GM19438 (cell line): Measurements from ENCODE around the gene ELOF1.
"Not testable (repeated sequence)": the region's sequence is repeated elsewhere in the genome, so short reads cannot be mapped to it uniquely, and the experiment has no call there.

ENCODE experiments used
- ATAC-seq: cut with Tn5 transposase; IDR thresholded peaks from one replicate; pipeline ENCODE4 v1.9.1; 2021; ENCODE audit warnings: low read depth; ENCODE audit not compliant: unreplicated experiment

The ELOF1 gene

DNA sequence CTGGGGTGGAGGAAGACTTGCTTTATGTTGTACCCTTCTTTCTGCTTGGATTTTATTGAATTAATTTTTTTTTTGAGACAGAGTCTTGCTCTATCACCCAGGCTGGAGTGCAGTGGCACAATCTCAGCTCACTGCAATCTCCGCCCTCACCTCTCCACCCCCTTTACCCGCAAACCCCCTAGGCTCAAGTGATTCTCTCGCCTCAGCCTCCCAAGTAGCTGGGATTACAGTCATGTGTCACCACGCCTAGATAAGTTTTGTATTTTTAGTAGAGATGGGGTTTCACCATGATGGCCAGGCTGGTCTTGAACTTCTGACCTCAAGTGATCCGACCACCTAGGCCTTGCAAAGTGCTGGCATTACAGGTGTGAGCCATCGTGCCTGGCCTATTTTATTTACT, 14.3 kb upstream of the ELOF1 start:
- not testable (repeated sequence) for ATAC-seq

DNA sequence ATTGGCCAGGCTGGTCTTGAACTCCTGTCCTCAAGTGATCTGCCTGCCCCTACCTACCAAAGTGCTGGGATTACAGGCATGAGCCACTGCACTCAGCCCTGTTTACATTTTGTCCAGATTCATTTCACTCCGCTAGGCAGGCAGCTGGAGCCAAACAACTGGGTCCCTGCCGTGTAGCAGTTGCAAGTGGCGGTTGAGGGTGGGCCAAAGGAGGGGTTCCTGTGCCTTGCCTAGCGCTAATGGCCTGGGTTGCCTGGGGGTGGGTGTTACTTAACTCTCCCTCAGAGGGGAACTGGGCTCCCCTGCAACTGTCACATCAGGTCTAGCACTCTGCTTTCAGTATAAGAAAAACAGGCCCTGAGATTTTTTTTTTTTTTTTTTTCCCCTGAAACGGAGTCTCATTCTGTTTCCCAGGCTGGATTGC, 11.0 kb upstream of the ELOF1 start:
- ATAC-seq, result no peak

DNA sequence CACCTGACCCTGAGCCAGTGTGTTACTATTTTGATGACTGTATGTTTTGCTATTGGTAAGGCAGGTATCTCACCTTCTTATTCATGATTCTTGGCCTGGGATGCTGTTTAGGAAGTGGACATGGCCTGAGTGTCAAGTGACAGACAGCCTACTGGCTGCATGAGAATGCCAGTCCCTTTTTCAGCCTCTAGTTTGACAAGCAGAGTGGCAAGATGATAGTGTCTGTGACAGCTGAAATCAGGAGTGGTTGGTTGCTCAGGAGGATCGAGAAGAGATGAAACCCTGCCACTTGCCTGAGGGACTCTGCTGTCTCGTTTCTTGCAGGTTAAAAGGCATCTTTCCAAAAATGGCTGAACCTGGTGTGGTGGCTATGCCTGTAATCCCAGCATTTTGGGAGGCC, 7.1 kb upstream of the ELOF1 start:
- ATAC-seq, result no peak

DNA sequence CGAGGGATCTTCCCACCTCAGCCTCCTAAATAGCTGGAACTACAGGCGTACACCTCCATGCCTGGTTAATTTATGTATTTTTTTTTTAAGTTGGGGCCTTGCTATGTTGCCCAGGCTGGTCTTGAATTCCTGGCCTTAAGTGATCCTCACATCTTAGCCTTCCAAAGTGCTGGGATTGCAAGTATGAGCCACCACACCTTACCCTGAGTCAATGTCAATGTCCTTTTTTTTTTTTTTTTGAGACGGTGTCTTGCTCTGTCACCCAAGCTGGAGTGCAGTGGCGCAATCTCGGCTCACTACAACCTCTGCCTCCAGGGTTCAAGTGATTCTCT, 6.6 kb upstream of the ELOF1 start:
- ATAC-seq, result not testable (repeated sequence)

DNA sequence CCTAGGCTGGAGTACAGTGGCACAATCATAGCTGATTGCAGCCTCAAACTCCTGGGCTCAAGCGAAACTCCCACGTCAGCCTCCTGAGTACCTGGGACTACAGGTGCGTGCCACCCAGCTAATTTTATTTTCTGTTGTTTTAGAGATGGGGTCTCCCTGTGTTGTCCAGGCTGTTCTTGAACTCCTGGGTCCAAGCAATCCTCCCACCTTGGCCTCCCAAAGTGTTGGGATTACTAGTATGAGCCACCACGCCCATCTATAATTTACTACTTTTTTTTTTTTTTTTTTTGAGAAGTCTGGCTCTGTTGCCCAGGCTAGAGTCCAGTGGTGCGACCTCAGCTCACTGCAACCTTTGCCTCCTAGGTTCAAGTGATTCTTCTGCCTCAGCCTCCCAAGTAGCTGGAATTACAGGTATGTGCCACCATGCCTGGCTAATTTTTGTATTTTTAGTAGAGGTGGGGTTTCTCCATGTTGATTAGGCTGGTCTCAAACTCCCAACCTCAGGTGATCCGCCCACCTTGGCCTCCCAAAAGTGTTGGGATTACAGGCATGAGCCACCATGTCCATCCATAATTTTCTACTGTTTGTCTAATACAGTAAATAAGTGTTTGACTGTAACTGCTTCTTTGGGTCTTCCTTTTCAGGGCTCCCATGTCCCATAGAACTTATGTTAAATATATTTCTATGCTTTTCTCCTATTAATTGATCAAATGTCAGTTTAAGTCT, 5.2 kb upstream of the ELOF1 start:
- not testable (repeated sequence) for ATAC-seq

DNA sequence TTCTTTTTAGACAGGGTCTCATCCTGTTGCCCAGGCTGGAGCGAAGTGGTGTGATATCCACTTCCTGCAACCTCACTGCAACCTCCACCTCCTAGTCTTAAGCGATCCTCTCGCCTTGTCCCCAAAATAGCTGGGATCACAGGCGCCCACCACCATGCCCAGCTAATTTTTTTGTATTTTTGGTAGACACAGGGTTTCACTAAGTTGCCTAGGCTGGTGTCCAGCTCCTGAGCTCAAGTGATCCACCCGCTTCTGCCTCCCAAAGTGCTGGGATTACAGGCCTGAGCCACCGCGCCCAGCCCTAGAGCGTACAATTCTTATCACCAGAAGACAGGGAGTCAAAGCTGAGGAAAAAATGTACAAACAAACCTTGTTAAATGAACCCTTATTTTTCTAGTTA, 4.5 kb upstream of the ELOF1 start:
- no peak for ATAC-seq

DNA sequence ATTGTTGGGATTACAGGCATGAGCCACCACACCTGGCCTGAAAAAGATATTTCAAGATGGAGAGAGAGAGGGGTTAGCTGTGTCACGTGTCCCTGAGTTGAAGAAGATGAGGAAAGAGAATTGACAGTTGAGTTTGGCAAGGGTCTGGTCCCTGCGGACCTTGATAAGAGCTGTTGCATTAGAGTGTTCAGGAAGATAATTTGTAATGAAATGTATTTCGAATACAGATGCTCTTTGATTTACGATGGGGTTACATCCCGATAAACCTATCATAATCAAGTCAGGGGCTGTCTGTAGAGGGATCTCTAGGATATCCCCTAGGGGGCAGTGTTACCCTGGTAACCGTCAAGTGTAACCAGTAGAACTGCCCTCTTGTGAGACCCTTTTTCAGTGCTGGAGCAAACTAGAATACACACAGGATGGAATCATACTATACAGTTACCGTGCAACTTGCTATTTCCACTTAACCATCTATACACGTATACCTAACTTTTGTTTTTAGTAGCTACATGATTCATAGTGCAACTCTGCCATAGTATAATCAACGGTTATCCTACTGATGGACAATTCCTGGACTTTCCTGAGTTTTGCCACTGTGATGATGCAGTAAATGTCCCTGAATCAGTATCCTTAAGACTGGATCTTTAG, 1.5 kb upstream of the ELOF1 start:
- ATAC-seq, result no peak

DNA sequence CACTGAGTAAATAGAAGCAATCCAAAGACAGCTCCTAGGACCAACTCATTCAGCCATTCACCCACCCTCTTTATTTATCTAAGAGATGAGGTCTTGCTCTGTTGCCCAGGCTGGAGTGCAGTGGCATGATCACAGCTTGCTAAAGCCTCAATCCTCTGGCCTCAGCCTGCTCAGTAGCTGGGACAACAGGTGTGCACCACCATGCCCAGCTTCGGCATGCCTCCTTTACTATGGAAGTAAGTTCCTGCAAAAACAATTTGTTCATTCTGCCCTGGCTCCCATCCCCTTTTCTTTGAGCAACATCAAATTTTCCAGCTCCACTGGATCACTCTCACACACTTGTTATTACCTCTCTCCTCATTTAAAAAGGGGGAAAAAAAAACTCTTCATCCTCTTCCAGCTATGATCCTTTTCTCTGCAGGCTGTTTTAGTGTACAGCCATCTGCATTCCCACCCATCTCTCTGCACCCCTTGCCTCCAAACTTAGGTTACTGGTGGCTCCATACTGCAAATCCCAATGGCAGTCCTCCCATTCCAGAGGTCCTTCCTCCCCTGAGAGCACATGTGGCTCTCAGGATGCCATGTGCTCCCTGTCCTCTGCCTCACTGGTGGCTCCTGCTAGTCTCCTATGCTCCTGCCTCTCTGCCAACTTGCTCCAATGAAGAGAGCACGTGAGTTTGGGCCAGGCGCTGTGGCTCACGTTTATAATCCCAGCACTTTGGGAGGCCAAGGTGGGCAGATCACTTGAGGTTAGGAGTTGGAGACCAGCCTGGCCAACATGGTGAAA, 2.2 kb downstream of the ELOF1 start:
- no peak for ATAC-seq

DNA sequence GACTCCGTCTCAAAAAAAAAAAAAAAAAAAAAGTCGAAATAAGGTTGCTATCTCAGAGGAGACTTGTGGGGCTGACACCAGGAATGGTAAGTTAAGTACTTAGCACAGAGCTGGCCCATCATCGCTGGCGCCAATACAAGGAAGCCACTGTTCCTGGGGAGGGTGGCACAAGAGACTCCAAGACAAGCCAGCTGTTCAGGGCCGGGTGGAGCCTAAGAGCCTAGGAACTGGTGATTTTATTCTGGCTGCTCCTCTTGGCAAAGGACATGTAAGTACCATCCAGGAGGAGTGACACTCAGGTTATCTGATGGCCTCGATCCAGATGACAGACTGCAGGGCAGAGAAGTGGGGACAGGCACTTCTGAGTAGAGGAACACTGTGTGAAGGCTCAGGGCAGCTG, 3.8 kb downstream of the ELOF1 start:
- no peak for ATAC-seq

DNA sequence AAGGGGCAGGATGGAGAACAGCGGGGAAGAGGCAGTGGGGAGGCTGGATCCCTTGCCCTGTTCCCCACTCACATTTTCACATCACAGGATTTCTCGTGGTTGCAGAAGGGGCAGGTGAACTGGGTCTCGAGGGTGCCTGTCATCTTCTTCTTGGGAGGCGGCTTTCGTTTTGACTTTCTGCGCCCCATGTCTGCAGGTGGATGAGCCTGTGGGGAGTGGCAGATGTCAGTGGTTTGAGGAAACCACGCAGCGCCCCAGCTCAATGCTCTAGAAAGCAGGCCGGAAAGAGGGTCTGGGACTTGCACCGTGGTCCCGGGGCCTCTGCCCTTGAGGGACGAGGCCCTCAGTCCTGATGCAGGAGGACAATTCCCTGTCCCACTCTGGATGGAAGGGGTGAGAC, 4.9 kb downstream of the ELOF1 start:
- ATAC-seq, result no peak

DNA sequence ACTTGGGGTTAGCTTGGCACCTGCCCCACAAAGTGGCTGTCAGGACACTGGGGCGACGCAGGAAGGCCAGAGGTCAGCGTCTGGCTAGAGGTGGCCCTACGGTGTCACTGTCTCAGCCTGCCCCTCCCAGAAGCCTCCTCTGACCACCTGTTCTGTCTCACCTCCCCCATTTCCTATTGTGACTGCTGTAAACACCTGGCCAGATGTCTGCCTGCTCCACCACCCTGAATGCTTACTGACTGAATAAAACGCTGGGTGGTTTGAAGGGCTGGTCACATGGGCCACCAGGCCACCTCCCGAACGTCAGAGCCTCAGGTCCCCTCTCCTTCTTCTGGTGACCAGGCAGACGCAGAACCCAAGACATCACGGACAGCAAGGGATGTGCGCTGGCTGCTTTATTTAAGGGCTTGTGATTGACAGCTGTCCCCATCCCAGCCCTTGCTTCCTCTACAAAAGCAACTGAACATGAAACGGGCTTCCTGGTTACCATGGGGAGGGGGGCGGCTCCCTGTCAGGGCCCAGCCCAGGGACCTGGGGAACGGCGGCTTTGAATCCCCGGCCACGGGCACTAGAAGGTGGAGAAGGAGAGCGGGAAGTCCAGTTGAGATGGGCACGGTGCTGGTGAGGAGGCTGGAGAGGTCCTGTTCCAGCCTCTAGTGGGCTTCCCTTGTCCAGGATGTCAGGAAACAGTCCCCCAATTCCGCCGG, 6.2 kb downstream of the ELOF1 start:
- ATAC-seq, result no peak

DNA sequence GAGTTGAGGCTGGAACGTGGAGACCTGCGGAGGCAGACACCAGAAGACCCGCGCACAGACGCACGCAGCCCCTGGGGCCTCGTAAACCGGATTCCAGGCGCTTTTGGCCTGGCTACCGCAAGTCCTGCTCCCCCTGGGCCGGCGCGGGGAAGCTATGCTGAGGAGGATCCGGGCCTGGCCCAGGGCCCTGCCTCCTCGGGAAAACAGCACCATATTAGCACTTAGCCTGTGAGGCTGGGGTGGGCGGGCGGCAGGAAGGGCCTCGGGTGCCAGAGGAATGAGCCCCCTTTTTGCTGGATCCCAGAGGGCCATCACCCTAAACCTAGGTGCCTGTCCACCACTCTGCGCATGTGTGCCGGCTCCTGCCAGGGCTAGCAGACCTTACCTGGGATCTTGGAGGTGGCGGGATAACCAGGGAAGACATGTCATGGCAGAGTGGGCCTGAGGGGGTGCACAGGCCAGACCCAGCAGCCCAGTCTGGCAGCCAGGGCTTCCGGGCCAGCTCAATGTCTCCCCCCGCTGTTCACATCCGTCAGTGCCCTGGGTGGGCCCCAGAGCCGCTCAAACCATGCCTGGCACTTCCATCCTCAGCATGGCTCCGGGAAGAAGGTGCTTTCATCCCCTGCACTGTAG, 7.3 kb downstream of the ELOF1 start:
- no peak for ATAC-seq

DNA sequence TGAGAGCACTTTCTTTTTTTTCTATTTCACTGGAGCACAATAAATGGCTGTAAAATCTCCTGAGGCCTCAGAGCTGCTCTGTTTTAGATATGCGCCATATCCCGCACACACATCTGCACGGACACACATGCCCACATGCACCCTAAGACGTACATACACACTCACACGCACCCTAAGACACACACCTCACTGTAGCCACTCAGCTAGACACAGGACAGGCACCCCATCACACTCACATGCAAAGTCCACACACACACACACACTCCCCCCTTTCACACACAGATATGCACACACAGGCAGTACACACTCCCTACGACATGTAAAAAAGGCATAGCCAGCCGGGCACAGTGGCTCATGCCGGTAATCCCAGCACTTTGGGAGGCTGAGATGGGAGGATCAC, 8.8 kb downstream of the ELOF1 start:
- no peak for ATAC-seq

DNA sequence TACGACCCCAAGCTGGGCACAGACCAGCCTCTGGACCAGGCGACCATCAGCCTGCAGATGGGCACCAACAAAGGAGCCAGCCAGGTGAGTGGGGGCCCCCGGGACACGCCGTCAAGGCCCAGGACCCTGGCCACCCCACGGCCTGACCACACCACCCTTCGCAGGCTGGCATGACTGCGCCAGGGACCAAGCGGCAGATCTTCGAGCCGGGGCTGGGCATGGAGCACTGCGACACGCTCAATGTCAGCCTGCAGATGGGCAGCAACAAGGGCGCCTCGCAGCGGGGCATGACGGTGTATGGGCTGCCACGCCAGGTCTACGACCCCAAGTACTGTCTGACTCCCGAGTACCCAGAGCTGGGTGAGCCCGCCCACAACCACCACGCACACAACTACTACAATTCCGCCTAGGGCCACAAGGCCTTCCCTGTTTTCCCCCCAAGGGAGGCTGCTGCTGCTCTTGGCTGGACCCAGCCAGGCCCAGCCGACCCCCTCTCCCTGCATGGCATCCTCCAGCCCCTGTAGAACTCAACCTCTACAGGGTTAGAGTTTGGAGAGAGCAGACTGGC, 9.6 kb downstream of the ELOF1 start:
- no peak for ATAC-seq

DNA sequence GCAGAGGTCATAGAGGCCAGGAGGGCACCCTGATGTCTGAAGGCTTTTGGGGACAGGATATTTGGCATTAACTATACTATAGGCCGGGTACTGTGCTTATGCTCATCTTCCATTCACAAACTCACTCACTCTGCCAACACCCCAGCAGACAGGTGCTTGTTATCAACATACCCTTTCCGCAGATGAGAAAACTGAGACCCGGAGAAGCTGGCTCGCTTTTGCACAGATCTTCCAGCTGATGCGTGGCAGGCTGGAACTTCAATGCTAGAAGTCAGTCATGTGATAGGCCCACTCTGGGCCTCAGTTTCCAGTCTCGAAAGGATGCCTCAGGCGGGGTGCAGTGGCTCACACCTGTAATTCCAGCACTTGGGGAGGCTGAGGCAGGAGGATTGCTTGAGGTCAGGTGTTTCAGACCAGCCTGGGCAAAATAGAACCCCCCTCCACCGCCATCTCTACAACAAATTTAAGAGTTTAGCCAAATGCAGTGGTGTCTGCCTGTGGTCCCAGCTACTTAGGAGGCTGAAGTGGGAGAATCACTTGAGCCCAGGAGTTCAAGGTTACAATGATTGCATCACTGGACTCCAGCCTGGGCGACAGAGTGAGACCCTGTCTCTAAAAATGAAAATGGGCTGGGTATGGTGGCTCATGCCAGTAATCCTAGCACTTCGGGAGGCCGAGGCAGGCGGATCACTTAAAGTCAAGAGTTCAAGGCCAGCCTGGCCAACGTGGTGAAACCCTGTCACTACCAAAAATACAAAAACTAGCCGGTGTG, 10.9 kb downstream of the ELOF1 start:
- no peak for ATAC-seq

DNA sequence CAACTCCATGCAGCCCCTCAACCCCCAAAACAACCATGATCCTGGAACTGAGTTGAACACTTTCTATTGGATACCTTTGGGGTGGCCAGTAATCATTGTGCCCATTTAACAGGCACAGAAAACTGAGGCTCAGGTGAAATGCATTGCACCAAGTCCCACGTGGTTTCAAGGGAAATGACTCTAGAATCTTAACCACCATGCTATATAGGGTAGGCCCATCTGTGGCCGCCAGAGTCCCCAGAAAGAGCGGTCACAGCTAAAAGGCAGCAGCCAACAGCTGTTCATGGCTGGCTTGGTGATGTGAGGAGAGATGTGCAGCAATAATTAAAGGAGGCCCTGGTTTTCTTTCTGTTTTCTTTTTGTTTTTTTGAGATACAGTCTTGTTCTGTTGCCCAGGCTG, 17.8 kb downstream of the ELOF1 start:
- ATAC-seq, result no peak

DNA sequence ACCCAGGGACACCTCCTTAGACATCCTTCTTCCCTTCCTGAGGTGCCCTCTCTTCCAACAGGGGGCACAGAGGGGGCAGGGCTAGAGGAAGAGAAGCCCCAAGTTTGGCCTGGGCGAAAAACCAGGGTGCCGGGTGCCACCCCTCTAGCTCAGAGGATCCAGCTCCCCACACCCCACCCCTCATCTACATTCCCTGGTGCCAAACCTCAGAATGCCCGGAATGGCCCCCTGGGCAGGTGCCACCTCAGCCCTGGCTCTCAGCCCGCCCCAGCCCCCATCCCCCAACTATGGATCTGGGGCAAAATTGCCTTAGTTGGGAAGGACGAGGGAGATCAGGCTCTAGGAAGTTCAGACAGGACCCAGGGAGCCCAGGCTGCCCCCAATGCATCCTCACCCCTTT, 18.4 kb downstream of the ELOF1 start:
- no peak for ATAC-seq

DNA sequence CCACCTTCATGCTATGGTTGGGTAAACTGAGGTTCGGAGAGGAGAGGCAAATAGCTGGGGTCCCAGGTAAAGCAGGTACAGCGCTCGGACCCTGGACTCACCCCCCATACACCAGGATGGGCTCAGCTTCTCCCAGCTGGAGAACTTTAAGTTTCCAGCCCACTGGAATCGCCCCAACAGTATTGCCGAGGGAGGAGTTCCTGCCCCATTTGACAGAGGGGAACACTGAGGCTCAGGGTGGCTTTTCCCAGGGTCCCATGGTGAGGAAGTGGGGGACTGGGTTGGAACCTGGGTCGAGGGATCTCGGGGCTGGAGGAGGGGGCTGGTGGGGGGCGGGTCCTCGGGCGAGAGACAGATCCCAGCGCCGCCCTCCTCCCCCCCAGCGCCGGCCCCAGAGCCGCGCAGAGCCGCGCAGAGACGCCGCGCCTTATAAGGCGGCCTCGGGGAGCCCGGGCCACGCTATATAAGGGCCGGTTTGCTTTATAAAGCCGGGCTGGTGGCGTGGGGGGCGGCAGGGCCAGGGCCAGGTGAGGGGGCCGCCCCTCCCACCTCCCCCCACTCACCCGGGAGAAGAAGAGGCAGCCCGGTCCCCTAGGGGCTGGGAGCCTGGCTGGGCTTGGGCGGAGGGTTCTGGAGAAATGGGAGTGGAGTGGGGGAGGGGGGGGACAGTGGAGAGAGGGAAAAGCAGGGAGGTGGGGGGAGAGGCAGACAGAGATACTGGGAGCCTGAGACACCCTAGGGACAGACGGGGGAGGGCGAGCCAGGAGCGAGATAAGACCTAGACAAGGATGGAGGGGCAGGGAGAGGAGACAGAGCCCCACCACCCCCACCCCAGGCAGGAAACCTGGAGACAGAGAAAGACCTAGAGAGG, 19.3 kb downstream of the ELOF1 start:
- no peak for ATAC-seq
